SK-N-MC (cell line): ENCODE data around the gene CCNQ.

Source experiments
- EZH2 ChIP-seq: fragments of 200-600 bp; sonication (generic); IDR thresholded peaks from one replicate; pipeline ENCODE4 v1.6.1; 2017; ENCODE audit warnings: antibody characterized with exemption
- FOXP2 ChIP-seq: optimal IDR thresholded peaks from 2 replicates; pipeline ENCODE3; 2011; ENCODE audit warnings: mild to moderate bottlenecking, moderate library complexity; ENCODE audit not compliant: insufficient read depth; ENCODE audit errors: extremely low read length, control extremely low read depth
- POLR2AphosphoS5 ChIP-seq: IDR thresholded peaks from 2 replicates; pipeline ENCODE4 v1.6.1; 2012; ENCODE audit warnings: mild to moderate bottlenecking, low read depth, low read length, borderline replicate concordance

DNA sequence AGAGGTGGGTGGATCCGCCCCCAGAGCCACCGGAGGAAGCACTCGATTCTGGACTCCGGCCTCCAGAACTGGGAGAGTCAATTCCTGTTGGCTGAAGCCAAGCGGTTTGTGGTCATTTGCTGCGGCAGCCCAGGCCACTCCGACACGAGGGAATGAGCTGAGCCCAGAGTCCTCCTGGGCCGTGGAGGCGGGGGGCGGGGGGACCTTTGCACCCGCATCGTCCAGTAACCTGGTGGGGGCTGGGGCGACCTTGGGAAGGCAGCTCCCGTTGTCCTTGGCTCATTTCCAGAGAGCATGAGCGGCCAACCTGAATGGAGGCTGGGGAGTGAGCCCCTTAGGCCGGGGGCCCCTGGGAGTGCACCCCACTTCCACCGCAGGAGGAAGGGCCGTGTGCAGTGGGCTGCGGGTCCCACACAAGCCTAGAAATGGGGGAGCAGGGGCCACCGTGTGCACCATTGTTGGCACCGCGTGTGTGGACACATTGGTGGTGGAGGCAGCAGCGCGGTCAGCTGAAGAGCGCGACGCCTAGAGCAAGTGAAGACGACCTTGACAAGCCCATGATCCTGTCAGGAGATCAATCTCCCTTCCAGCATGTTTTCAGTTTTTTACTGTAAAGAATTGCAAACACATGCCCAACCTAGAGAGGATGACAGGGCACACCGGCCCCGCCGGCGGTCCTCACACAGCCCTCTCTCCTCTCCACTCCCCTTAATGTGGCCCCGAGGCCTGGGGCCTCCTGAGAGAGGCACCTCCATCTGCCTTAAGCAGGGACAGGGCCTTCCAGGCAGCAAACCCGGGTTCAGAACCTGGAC lies 28.1 kb upstream of the CCNQ start:
- no peak for TF ChIP-seq POLR2AphosphoS5
- TF ChIP-seq EZH2, result no peak
- TF ChIP-seq FOXP2, result no peak
